Vagina (tissue), 2 donors: ENCODE results near the gene NNMT. TPM values are rescaled to one million over a fixed set of nuclear protein-coding genes. Genes with fewer than 3 reads are reported as not detected.

Source experiments
- DNase-seq, 2 donors: peaks; one replicate each; pipeline ENCODE4 v3.0.0-alpha.2; 2017; ENCODE audit errors: extremely low spot score in 2 of 2
- H3K27ac ChIP-seq: fragments of 200-600 bp; sonication (generic); one replicate; pipeline ENCODE4 v1.5.1; 2019
- H3K27me3 ChIP-seq: fragments of 200-600 bp; sonication (generic); one replicate; pipeline ENCODE4 v1.5.1; 2019
- H3K36me3 ChIP-seq, 2 donors: fragments of 200-600 bp; sonication (generic); one replicate each; pipeline ENCODE4 v1.5.1; 2017 to 2019
- H3K4me1 ChIP-seq: fragments of 200-600 bp; sonication (generic); one replicate; pipeline ENCODE4 v1.5.1; 2019
- H3K4me3 ChIP-seq, 2 donors: fragments of 200-600 bp; sonication (generic); 1 replicate in 1 of 2; 2 replicates in 1 of 2; pipeline ENCODE4 v1.5.1; 2016 to 2019
- H3K9me3 ChIP-seq: fragments of 200-600 bp; sonication (generic); one replicate; pipeline ENCODE4 v1.5.1; 2019
- CTCF ChIP-seq, 3 experiments: fragments of 450-650 bp in 2 of 3; fragments of 200-600 bp in 1 of 3; sonication (generic) in 1 of 3; IDR thresholded peaks; one replicate each; pipeline ENCODE4 v1.5.1; 2017 to 2019; ENCODE audit warnings: antibody characterized with exemption in 3 of 3, mild to moderate bottlenecking in 2 of 3, moderate library complexity in 2 of 3
- POLR2A ChIP-seq, 2 donors: fragments of 450-650 bp; IDR thresholded peaks; one replicate each; pipeline ENCODE4 v1.6.1; 2017; ENCODE audit warnings: antibody characterized with exemption in 2 of 2, mild to moderate bottlenecking in 2 of 2, moderate library complexity in 2 of 2
- POLR2AphosphoS5 ChIP-seq, 2 donors: sonication (generic); formaldehyde crosslinking; IDR thresholded peaks; one replicate each; pipeline ENCODE4 v1.9.0; 2017; ENCODE audit warnings: antibody characterized with exemption in 2 of 2, mild to moderate bottlenecking in 2 of 2, low read depth in 1 of 2; ENCODE audit not compliant: insufficient read depth in 1 of 2
- intact Hi-C: fragments of 100-400 bp; cut with DNase I; formaldehyde crosslinking; loops from one replicate; pipeline ENCODE4 v1.15.1; 2023
- total RNA-seq: library from RNA; depleted of rRNA; stranded (reverse); fragments of >200 nt; gene quantifications from one replicate; pipeline ENCODE4 v1.2.3, GENCODE V29; 2016

Gene NNMT
- total RNA-seq, 1 donor from 2014 or later: 898 TPM

- no peak for DNase-seq
- Histone ChIP-seq H3K9me3 (no peaks in the 10 kb centered on the region), H3K4me1 (peaks cover 22% of the 10 kb centered on the region), H3K36me3 (no peaks in the 10 kb centered on the region), H3K4me3 (peak overlapping the region; percentile 35 to 43), H3K27ac (peak overlapping the region; percentile 91), H3K27me3 (no peaks in the 10 kb centered on the region)
- TF ChIP-seq CTCF (IDR thresholded peaks at IDR 0.05) (no peak), POLR2AphosphoS5 (IDR thresholded peaks at IDR 0.05; ENCODE audit: insufficient read depth in 1 of 2, low read depth in 1 of 2) (no peak), POLR2A (IDR thresholded peaks at IDR 0.05) (no peak)
- intact Hi-C loops: no loop called here
These were observed 2.5 kb downstream of the NNMT start for GRCh38 chr11:114298710-114299109.

- no peaks in the 10 kb centered on the region for H3K36me3 ChIP-seq
- no peak for DNase-seq
- peak overlapping the region in 1 of 2 donors; percentile 33 for H3K4me3 ChIP-seq
- peaks cover 7% of the 10 kb centered on the region for H3K4me1 ChIP-seq
- H3K9me3 ChIP-seq: no peaks in the 10 kb centered on the region
- H3K27me3 ChIP-seq: no peaks in the 10 kb centered on the region
- intact Hi-C loops: no loop called here
- TF ChIP-seq POLR2A (IDR thresholded peaks at IDR 0.05): no peak
- TF ChIP-seq POLR2AphosphoS5 (IDR thresholded peaks at IDR 0.05; ENCODE audit: insufficient read depth in 1 of 2, low read depth in 1 of 2): no peak
- TF ChIP-seq CTCF (IDR thresholded peaks at IDR 0.05): no peak
- no peak overlapping the region for H3K27ac ChIP-seq
These were observed 4.9 kb downstream of the NNMT start for GRCh38 chr11:114301088-114301487.

- TF ChIP-seq POLR2AphosphoS5 (IDR thresholded peaks at IDR 0.05; ENCODE audit: insufficient read depth in 1 of 2, low read depth in 1 of 2) (no peak), POLR2A (IDR thresholded peaks at IDR 0.05) (no peak), CTCF (IDR thresholded peaks at IDR 0.05) (no peak)
- DNase-seq: no peak
- H3K27ac ChIP-seq: no peak overlapping the region
- H3K4me1 ChIP-seq: peaks cover 13% of the 10 kb centered on the region
- no peaks in the 10 kb centered on the region for H3K9me3 ChIP-seq
- H3K36me3 ChIP-seq: no peaks in the 10 kb centered on the region
- intact Hi-C loops: no loop called here
- peak overlapping the region in 1 of 2 donors; percentile 2 for H3K4me3 ChIP-seq
- H3K27me3 ChIP-seq: no peaks in the 10 kb centered on the region
These were observed 5.7 kb downstream of the NNMT start for GRCh38 chr11:114301927-114302326.

GRCh38 chr11:114302663-114303062 lies 6.5 kb downstream of the NNMT start:
- Histone ChIP-seq H3K4me3 (no peak overlapping the region), H3K4me1 (peaks cover 17% of the 10 kb centered on the region), H3K27me3 (no peaks in the 10 kb centered on the region), H3K9me3 (no peaks in the 10 kb centered on the region), H3K27ac (no peak overlapping the region), H3K36me3 (no peaks in the 10 kb centered on the region)
- intact Hi-C loops: no loop called here
- no peak for TF ChIP-seq CTCF (IDR thresholded peaks at IDR 0.05)
- no peak for TF ChIP-seq POLR2A (IDR thresholded peaks at IDR 0.05)
- TF ChIP-seq POLR2AphosphoS5 (IDR thresholded peaks at IDR 0.05; ENCODE audit: insufficient read depth in 1 of 2, low read depth in 1 of 2): no peak
- DNase-seq: no peak

- TF ChIP-seq POLR2AphosphoS5 (IDR thresholded peaks at IDR 0.05; ENCODE audit: insufficient read depth in 1 of 2, low read depth in 1 of 2): no peak
- TF ChIP-seq CTCF (IDR thresholded peaks at IDR 0.05): no peak
- no peak for TF ChIP-seq POLR2A (IDR thresholded peaks at IDR 0.05)
- no peaks in the 10 kb centered on the region for H3K36me3 ChIP-seq
- H3K27ac ChIP-seq: no peak overlapping the region
- intact Hi-C loops: no loop called here
- no peak for DNase-seq
- no peaks in the 10 kb centered on the region for H3K27me3 ChIP-seq
- no peak overlapping the region for H3K4me3 ChIP-seq
- H3K4me1 ChIP-seq: peaks cover 24% of the 10 kb centered on the region
- no peaks in the 10 kb centered on the region for H3K9me3 ChIP-seq
These were observed 7.9 kb downstream of the NNMT start for GRCh38 chr11:114304065-114304464.
